SK-N-SH (cell line): ENCODE results near the gene OTOA. TPM values are rescaled to one million over a fixed set of nuclear protein-coding genes. Genes with fewer than 3 reads are reported as not detected.

Source experiments
- CTCF ChIA-PET: fragments of 300-600, 350-600 bp; formaldehyde crosslinking; extraction: SDS; loops from one replicate; lab custom pipeline; 2021; lab: Yijun Ruan, JAX
- POLR2A ChIA-PET: fragments of 350-600 bp; sonication (Branson Sonifier 250); formaldehyde crosslinking; extraction: SDS; loops from one replicate; lab custom pipeline; 2020; ENCODE audit warnings: antibody characterized with exemption, inconsistent platforms; lab: Yijun Ruan, JAX
- DNase-seq: peaks from one replicate; pipeline ENCODE4 v3.0.0; 2012
- H2AFZ ChIP-seq: fragments of 200-600 bp; sonication (generic); 2 replicates; pipeline ENCODE4 v1.8.1; 2016; ENCODE audit warnings: antibody characterized with exemption, mild to moderate bottlenecking, low read depth
- H3F3A ChIP-seq: fragments of 200-600 bp; sonication (generic); replicated peaks from 2 replicates; pipeline ENCODE3; 2016; ENCODE audit warnings: antibody characterized with exemption, mild to moderate bottlenecking; ENCODE audit not compliant: insufficient read depth
- H3K27ac ChIP-seq, 2 experiments: fragments of 200-500 bp in 1 of 2; fragments of 200-600 bp in 1 of 2; sonication (Bioruptor generic) in 1 of 2; sonication (generic), shearing (Covaris generic) in 1 of 2; 2 replicates each; pipeline versions ENCODE4 v1.5.1 to v1.6.1; 2014 to 2016; ENCODE audit warnings: low read depth in 2 of 2, inconsistent platforms in 1 of 2, low read length in 1 of 2, mild to moderate bottlenecking in 1 of 2, mixed read lengths in 1 of 2
- H3K27me3 ChIP-seq: fragments of 200-600 bp; sonication (generic), shearing (Covaris generic); 2 replicates; pipeline ENCODE4 v1.6.1; 2016; ENCODE audit warnings: mixed run types; ENCODE audit not compliant: insufficient read depth
- H3K36me3 ChIP-seq, 2 experiments: fragments of 200-500 bp in 1 of 2; fragments of 200-600 bp in 1 of 2; sonication (Bioruptor generic) in 1 of 2; sonication (generic) in 1 of 2; replicated peaks in 1 of 2; 2 replicates each; pipeline versions ENCODE3 to v1.5.1; 2014 to 2016; ENCODE audit warnings: low read length in 1 of 2, mild to moderate bottlenecking in 1 of 2; ENCODE audit not compliant: insufficient read depth in 2 of 2, control insufficient read depth in 1 of 2
- H3K4me1 ChIP-seq, 2 experiments: fragments of 200-500 bp in 1 of 2; fragments of 200-600 bp in 1 of 2; sonication (Bioruptor generic) in 1 of 2; sonication (generic), shearing (Covaris generic) in 1 of 2; 2 replicates each; pipeline versions ENCODE4 v1.5.1 to v1.6.1; 2014 to 2016; ENCODE audit warnings: low read depth in 1 of 2, low read length in 1 of 2, mixed run types in 1 of 2; ENCODE audit not compliant: insufficient read depth in 2 of 2, control insufficient read depth in 1 of 2
- H3K4me2 ChIP-seq: fragments of 200-600 bp; sonication (generic), shearing (Covaris generic); 2 replicates; pipeline ENCODE4 v1.6.1; 2017; ENCODE audit warnings: mixed run types
- H3K4me3 ChIP-seq, 2 experiments: fragments of 200-500 bp in 1 of 2; fragments of 200-600 bp in 1 of 2; sonication (Bioruptor generic) in 1 of 2; sonication (generic), shearing (Covaris generic) in 1 of 2; 2 replicates each; pipeline versions ENCODE4 v1.5.1 to v1.8.1; 2014 to 2016; ENCODE audit warnings: low read depth in 2 of 2, inconsistent platforms in 1 of 2, low read length in 1 of 2, mild to moderate bottlenecking in 1 of 2, mixed read lengths in 1 of 2, moderate library complexity in 1 of 2
- H3K79me2 ChIP-seq: fragments of 200-600 bp; sonication (generic); 2 replicates; pipeline ENCODE4 v1.8.1; 2017; ENCODE audit warnings: mild to moderate bottlenecking; ENCODE audit not compliant: insufficient read depth
- H3K9ac ChIP-seq: fragments of 200-600 bp; sonication (generic); 2 replicates; pipeline ENCODE4 v1.6.1; 2017; ENCODE audit warnings: mixed run types
- H3K9me2 ChIP-seq: fragments of 200-600 bp; sonication (generic); 2 replicates; pipeline ENCODE4 v1.6.1; 2017; ENCODE audit warnings: mixed run types
- H3K9me3 ChIP-seq: fragments of 200-600 bp; sonication (generic); 2 replicates; pipeline ENCODE4 v1.6.1; 2017; ENCODE audit warnings: mixed run types, mild to moderate bottlenecking, moderate library complexity
- H4K20me1 ChIP-seq: fragments of 200-600 bp; sonication (generic); 2 replicates; pipeline ENCODE4 v1.6.1; 2017; ENCODE audit warnings: mild to moderate bottlenecking, mixed run types; ENCODE audit not compliant: insufficient read depth
- ELF1 ChIP-seq: IDR thresholded peaks from 2 replicates; pipeline ENCODE4 v1.4.0; 2012
- EP300 ChIP-seq, 2 experiments: IDR thresholded peaks; 2 replicates each; pipeline versions ENCODE4 v1.4.0 to v1.6.1; 2012; ENCODE audit warnings: borderline replicate concordance in 1 of 2, low read depth in 1 of 2, low read length in 1 of 2
- GABPA ChIP-seq: IDR thresholded peaks from 2 replicates; pipeline ENCODE4 v1.4.0; 2012; ENCODE audit warnings: low read depth, mild to moderate bottlenecking
- RAD21 ChIP-seq: IDR thresholded peaks from 2 replicates; pipeline ENCODE4 v1.6.1; 2012; ENCODE audit warnings: mild to moderate bottlenecking, low read length
- RCOR1 ChIP-seq: fragments of 150-350 bp; IDR thresholded peaks from 2 replicates; pipeline ENCODE4 v1.6.1; 2017; ENCODE audit warnings: antibody characterized with exemption, low read length
- REST ChIP-seq: IDR thresholded peaks from 2 replicates; pipeline ENCODE4 v1.6.1; 2012; ENCODE audit warnings: mild to moderate bottlenecking, low read depth, low read length, moderate library complexity
- TAF1 ChIP-seq: IDR thresholded peaks from 2 replicates; pipeline ENCODE4 v1.6.1; 2012; ENCODE audit warnings: low read depth, mild to moderate bottlenecking, low read length, moderate library complexity, borderline replicate concordance
- TEAD4 ChIP-seq: IDR thresholded peaks from 2 replicates; pipeline ENCODE4 v1.4.0; 2012; ENCODE audit warnings: mild to moderate bottlenecking, borderline replicate concordance; ENCODE audit not compliant: insufficient read depth
- USF1 ChIP-seq: IDR thresholded peaks from 2 replicates; pipeline ENCODE4 v1.4.0; 2012; ENCODE audit warnings: low read depth, borderline replicate concordance
- YY1 ChIP-seq: IDR thresholded peaks from 2 replicates; pipeline ENCODE4 v1.4.0; 2012; ENCODE audit warnings: low read depth, mild to moderate bottlenecking
- WGBS: methylation state at CpG from one replicate; pipeline ENCODE4 v1.1.6; 2017; ENCODE audit warnings: low lambda C conversion rate; 5-methylcytosine and 5-hydroxymethylcytosine counted together
- polyA plus RNA-seq, 3 experiments: library from polyadenylated mRNA; depleted of rRNA; stranded (reverse); fragments of >200 nt; gene quantifications; 2 replicates each; pipeline ENCODE4 v1.2.3, GENCODE V29; 2012
- TF ChIP-seq, protein P1 (sequence below): fragments of 200-600 bp; sonication (generic); IDR thresholded peaks from 2 replicates; pipeline ENCODE4 v1.6.1; 2017; ENCODE audit warnings: antibody characterized with exemption, mild to moderate bottlenecking, moderate library complexity
- TF ChIP-seq, protein P2 (sequence below): IDR thresholded peaks from 2 replicates; pipeline ENCODE4 v1.4.0; 2012; ENCODE audit warnings: low read depth, borderline replicate concordance

OTOA gene
- polyA plus RNA-seq, 1 of the 3 experiments (the other 2 are of a cell fraction) = 0.02 TPM

DNA sequence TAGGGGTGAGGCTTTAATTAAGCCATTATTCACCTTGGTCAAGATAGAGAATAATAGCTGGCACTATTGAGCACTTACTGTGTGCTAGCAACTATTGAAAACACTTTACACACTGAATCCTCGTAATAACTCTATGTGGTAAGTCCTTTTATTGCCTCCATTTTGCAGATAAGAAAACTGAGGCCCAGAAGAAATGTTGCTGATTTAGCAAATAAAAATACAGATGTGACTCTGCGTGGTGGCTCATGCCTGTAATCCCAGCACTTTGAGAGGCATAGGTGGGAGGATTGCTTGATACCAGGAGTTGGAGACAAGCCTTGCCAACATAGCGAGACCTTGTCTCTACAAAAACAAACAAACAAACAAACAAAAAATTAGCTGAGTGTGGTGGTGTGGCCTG is 19.4 kb downstream of the OTOA start:
- H3K9me2 ChIP-seq = no peaks in the 10 kb centered on the region
- H3K9me3 ChIP-seq = no peaks in the 10 kb centered on the region
- WGBS = 52% methylated on average over 3 of the region's 3 CpGs
- H3K36me3 ChIP-seq = no peaks in the 10 kb centered on the region
- no peak overlapping the region for H2AFZ ChIP-seq
- no peak overlapping the region for H3K4me3 ChIP-seq
- no peak for DNase-seq
- no peaks in the 10 kb centered on the region for H3K79me2 ChIP-seq
- H3K4me2 ChIP-seq = no peak overlapping the region
- H3K9ac ChIP-seq = no peak overlapping the region
- peaks cover 4% of the 10 kb centered on the region; the same call in 1 of the 2 replicates for H3K27me3 ChIP-seq
- H3K4me1 ChIP-seq = no peaks in the 10 kb centered on the region
- no peaks in the 10 kb centered on the region for H3F3A ChIP-seq
- POLR2A ChIA-PET = no interaction called here
- no peak overlapping the region for H3K27ac ChIP-seq
- no peaks in the 10 kb centered on the region for H4K20me1 ChIP-seq
- CTCF ChIA-PET = interaction anchor here (1.0 to 6.8 kb wide), 5 partner anchors 10 to 26 kb away, joined by 3 to 47 read pairs (median 8); no protein-coding TSS in a partner anchor
- no peak for TF ChIP-seq RCOR1
- TF ChIP-seq REST = no peak
- TF ChIP-seq TAF1 = no peak
- TF ChIP-seq GABPA = no peak
- no peak for TF ChIP-seq RAD21
- TF ChIP-seq YY1 = no peak
- TF ChIP-seq USF1 = no peak
- TF ChIP-seq TEAD4 = no peak
- TF ChIP-seq, protein P1, sequence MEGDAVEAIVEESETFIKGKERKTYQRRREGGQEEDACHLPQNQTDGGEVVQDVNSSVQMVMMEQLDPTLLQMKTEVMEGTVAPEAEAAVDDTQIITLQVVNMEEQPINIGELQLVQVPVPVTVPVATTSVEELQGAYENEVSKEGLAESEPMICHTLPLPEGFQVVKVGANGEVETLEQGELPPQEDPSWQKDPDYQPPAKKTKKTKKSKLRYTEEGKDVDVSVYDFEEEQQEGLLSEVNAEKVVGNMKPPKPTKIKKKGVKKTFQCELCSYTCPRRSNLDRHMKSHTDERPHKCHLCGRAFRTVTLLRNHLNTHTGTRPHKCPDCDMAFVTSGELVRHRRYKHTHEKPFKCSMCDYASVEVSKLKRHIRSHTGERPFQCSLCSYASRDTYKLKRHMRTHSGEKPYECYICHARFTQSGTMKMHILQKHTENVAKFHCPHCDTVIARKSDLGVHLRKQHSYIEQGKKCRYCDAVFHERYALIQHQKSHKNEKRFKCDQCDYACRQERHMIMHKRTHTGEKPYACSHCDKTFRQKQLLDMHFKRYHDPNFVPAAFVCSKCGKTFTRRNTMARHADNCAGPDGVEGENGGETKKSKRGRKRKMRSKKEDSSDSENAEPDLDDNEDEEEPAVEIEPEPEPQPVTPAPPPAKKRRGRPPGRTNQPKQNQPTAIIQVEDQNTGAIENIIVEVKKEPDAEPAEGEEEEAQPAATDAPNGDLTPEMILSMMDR = no peak
- TF ChIP-seq, protein P2, sequence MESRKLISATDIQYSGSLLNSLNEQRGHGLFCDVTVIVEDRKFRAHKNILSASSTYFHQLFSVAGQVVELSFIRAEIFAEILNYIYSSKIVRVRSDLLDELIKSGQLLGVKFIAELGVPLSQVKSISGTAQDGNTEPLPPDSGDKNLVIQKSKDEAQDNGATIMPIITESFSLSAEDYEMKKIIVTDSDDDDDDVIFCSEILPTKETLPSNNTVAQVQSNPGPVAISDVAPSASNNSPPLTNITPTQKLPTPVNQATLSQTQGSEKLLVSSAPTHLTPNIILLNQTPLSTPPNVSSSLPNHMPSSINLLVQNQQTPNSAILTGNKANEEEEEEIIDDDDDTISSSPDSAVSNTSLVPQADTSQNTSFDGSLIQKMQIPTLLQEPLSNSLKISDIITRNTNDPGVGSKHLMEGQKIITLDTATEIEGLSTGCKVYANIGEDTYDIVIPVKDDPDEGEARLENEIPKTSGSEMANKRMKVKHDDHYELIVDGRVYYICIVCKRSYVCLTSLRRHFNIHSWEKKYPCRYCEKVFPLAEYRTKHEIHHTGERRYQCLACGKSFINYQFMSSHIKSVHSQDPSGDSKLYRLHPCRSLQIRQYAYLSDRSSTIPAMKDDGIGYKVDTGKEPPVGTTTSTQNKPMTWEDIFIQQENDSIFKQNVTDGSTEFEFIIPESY = no peak
- TF ChIP-seq ELF1 = no peak
- TF ChIP-seq EP300 (IDR thresholded peaks at IDR 0.05; ENCODE audit: borderline replicate concordance in 1 of 2, low read depth in 1 of 2, low read length in 1 of 2) = no peak
